ENCODE measurements around the gene ZMYND10. TPM values are rescaled to one million over a fixed set of nuclear protein-coding genes. Genes with fewer than 3 reads are reported as not detected.

The ZMYND10 gene
- total and polyA plus RNA-seq, 10 donors = 0.56 to 2.2 (median 1.2) TPM; not detected in 1

GRCh38 chr3:50326182-50326541 is 19.4 kb downstream of the ZMYND10 start:
- intact Hi-C loops (cut with DNase I; ENCODE audit: low total_unique reads) = loop anchor here (10.0 kb wide), 1 partner anchor 91 kb away; the partner anchor contains the start of gene GNAI2

DNA sequence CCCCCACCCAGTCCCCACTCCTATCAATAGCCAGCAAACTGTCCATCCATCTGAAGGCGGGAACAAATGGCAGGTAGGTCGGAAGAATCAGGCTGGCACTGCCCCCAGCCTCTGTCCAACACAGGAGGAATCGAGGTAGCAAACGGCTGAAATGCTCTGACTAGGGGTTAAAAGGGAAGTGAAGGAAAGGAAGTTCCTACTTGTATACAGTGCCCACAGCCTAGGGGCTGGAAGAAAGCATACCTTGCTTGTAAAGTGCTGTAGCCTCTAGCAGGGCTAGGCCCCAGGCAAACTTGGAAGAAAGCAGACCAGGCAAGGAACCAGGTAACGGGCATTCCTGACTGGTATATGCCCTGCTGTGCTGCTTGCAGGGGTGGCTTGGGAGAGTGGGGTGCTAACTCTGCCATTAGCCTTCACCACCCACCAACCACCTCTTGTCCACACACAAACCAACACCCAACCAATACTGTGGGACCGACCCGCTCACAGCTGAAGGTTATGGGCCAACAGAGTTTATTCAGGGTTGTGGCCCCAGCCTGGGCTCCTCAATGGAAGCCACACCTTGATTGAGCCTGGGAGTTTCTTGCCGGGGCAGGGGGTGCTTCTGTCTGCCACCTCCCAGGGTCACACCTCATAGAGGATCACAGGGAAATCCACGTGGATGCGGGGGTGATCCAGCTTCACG is 19.9 kb downstream of the ZMYND10 start:
- no peak for TF ChIP-seq POLR2A (IDR thresholded peaks at IDR 0.05)
- H3K9me3 ChIP-seq = no peaks in the 10 kb centered on the region
- H3K36me3 ChIP-seq = peaks cover 0 to 48% (median 28%) of the 10 kb centered on the region in 6 donors
- H3K4me3 ChIP-seq = no peak overlapping the region
- intact Hi-C loops (cut with DNase I; ENCODE audit: low total_unique reads) = loop anchor here (10.0 kb wide), 1 partner anchor 91 kb away; the partner anchor contains the start of gene GNAI2
- DNase-seq = peak; percentile 64
- peaks cover 37 to 93% (median 74%) of the 10 kb centered on the region in 6 donors for H3K4me1 ChIP-seq
- no peaks in the 10 kb centered on the region for H3K27me3 ChIP-seq (replicated peaks in 1 of 7)
- WGBS, 5 donors = 78 to 89% (median 82%) methylated on average over 11 of the region's 11 CpGs
- H3K27ac ChIP-seq = peak overlapping the region in 7 of 8 donors; percentile 22 to 96 (median 93)

More at GRCh38 chr3:50326182-50326541, 19.4 kb downstream of the ZMYND10 start:
- Histone ChIP-seq H3K27ac (peak overlapping the region in 5 of 8 donors; percentile 34 to 96 (median 95)), H3K9me3 (no peaks in the 10 kb centered on the region), H3K4me1 (peaks cover 37 to 95% (median 72%) of the 10 kb centered on the region in 6 donors), H3K36me3 (peaks cover 0 to 48% (median 34%) of the 10 kb centered on the region in 6 donors), H3K4me3 (no peak overlapping the region), H3K27me3 (replicated peaks in 1 of 7) (no peaks in the 10 kb centered on the region)
- WGBS, 5 donors = 90 to 96% (median 95%) methylated on average over 8 of the region's 8 CpGs
- TF ChIP-seq, protein P1, sequence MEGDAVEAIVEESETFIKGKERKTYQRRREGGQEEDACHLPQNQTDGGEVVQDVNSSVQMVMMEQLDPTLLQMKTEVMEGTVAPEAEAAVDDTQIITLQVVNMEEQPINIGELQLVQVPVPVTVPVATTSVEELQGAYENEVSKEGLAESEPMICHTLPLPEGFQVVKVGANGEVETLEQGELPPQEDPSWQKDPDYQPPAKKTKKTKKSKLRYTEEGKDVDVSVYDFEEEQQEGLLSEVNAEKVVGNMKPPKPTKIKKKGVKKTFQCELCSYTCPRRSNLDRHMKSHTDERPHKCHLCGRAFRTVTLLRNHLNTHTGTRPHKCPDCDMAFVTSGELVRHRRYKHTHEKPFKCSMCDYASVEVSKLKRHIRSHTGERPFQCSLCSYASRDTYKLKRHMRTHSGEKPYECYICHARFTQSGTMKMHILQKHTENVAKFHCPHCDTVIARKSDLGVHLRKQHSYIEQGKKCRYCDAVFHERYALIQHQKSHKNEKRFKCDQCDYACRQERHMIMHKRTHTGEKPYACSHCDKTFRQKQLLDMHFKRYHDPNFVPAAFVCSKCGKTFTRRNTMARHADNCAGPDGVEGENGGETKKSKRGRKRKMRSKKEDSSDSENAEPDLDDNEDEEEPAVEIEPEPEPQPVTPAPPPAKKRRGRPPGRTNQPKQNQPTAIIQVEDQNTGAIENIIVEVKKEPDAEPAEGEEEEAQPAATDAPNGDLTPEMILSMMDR (IDR thresholded peaks at IDR 0.05 in 8 of 11, conservative IDR thresholded peaks at IDR 0.05 in 3 of 11) = no peak
- TF ChIP-seq POLR2AphosphoS5 (IDR thresholded peaks at IDR 0.05) (no peak), POLR2A (IDR thresholded peaks at IDR 0.05) (no peak)
- peak; percentile 71 for DNase-seq

- H3K9me3 ChIP-seq = no peaks in the 10 kb centered on the region
- WGBS, 5 donors = 74 to 96% (median 83%) methylated on average over 2 of the region's 2 CpGs
- peaks cover 37 to 93% (median 79%) of the 10 kb centered on the region in 6 donors for H3K4me1 ChIP-seq
- no peak overlapping the region for H3K4me3 ChIP-seq
- no peaks in the 10 kb centered on the region for H3K27me3 ChIP-seq (replicated peaks in 1 of 7)
- intact Hi-C loops (cut with DNase I; ENCODE audit: low total_unique reads) = loop anchor here (10.0 kb wide), 1 partner anchor 90 kb away; the partner anchor contains the start of gene GNAI2
- H3K27ac ChIP-seq = peak overlapping the region in 7 of 8 donors; percentile 86 to 96 (median 93)
- no peak for DNase-seq
- H3K36me3 ChIP-seq = peaks cover 0 to 48% (median 23%) of the 10 kb centered on the region in 6 donors
- TF ChIP-seq POLR2A (IDR thresholded peaks at IDR 0.05) = no peak
- no peak for TF ChIP-seq POLR2AphosphoS5 (IDR thresholded peaks at IDR 0.05)
- TF ChIP-seq, protein P1 (IDR thresholded peaks at IDR 0.05 in 8 of 11, conservative IDR thresholded peaks at IDR 0.05 in 3 of 11) = no peak
These were observed 20.4 kb downstream of the ZMYND10 start for GRCh38 chr3:50325113-50325480.

GRCh38 chr3:50324351-50325112 is 21.0 kb downstream of the ZMYND10 start:
- H3K27ac ChIP-seq = peak overlapping the region; percentile 86 to 96 (median 93)
- WGBS, 5 donors = 35 to 55% (median 52%) methylated on average over 4 of the region's 4 CpGs
- H3K4me3 ChIP-seq = peak overlapping the region in 3 of 8 donors; percentile 2 to 83 (median 3)
- peak; percentile 90 for DNase-seq
- intact Hi-C loops (cut with DNase I; ENCODE audit: low total_unique reads) = loop anchor here (10.0 kb wide), 1 partner anchor 90 kb away; the partner anchor contains the start of gene GNAI2
- H3K36me3 ChIP-seq = peaks cover 0 to 48% (median 20%) of the 10 kb centered on the region in 6 donors
- no peaks in the 10 kb centered on the region for H3K27me3 ChIP-seq (replicated peaks in 1 of 7)
- peaks cover 37 to 93% (median 84%) of the 10 kb centered on the region in 6 donors for H3K4me1 ChIP-seq
- TF ChIP-seq POLR2AphosphoS5 (IDR thresholded peaks at IDR 0.05) = peak in 2 of 3 donors; percentile 61
- no peak for TF ChIP-seq POLR2A (IDR thresholded peaks at IDR 0.05)
- TF ChIP-seq, protein P1 (IDR thresholded peaks at IDR 0.05 in 8 of 11, conservative IDR thresholded peaks at IDR 0.05 in 3 of 11) = peak; percentile 69 to 93 (median 88)
- no peaks in the 10 kb centered on the region for H3K9me3 ChIP-seq
